ENCODE results near the gene NCBP3.

DNA sequence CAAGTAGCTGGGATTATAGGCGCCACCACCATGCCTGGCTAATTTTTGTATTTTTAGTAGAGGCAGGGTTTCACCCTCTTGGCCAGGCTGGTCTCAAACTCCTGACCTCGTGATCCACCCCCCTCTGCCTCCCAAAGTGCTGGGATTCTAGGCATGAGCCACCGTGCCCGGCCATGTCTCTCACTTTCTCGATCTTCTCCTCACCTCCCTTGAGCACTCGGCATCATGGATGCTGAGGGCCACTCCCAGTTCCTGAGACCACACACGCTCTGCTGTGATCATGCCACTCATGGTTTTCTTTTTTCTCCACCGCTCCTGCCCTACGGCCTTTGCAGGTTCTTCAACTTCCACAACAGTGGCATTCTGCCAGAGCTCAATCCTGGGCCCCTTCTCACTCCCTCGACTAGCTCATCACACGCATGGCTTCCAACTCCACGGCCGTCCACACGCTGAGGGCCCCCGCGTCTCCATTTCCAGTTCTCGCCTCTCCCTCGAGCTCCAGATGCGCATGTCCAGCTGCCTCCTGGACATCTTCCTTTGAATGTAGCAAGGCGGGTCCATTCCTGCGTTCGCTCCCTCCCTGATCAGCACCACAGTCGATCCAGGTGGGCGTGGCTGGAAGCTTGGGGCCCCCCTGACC, 5.5 kb upstream of the NCBP3 start:
- TF ChIP-seq, protein P1, sequence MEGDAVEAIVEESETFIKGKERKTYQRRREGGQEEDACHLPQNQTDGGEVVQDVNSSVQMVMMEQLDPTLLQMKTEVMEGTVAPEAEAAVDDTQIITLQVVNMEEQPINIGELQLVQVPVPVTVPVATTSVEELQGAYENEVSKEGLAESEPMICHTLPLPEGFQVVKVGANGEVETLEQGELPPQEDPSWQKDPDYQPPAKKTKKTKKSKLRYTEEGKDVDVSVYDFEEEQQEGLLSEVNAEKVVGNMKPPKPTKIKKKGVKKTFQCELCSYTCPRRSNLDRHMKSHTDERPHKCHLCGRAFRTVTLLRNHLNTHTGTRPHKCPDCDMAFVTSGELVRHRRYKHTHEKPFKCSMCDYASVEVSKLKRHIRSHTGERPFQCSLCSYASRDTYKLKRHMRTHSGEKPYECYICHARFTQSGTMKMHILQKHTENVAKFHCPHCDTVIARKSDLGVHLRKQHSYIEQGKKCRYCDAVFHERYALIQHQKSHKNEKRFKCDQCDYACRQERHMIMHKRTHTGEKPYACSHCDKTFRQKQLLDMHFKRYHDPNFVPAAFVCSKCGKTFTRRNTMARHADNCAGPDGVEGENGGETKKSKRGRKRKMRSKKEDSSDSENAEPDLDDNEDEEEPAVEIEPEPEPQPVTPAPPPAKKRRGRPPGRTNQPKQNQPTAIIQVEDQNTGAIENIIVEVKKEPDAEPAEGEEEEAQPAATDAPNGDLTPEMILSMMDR (IDR thresholded peaks at IDR 0.05; ENCODE audit: low read length) = no peak
- TF ChIP-seq EZH2 (IDR thresholded peaks at IDR 0.05; ENCODE audit: borderline replicate concordance, low read length) = no peak

Data from OCI-LY1 (cell line).